ENCODE results near the gene RBBP7.

GRCh38 chrX:16882702-16883486, 12.7 kb upstream of the RBBP7 start:
- TF ChIP-seq CTCF (IDR thresholded peaks at IDR 0.05; ENCODE audit: low read depth, low read length), result peak; percentile 70
- TF ChIP-seq EZH2phosphoT487 (IDR thresholded peaks at IDR 0.05; ENCODE audit: low read depth), result no peak
